ENCODE measurements around the gene PCED1B.

PCED1B gene

DNA sequence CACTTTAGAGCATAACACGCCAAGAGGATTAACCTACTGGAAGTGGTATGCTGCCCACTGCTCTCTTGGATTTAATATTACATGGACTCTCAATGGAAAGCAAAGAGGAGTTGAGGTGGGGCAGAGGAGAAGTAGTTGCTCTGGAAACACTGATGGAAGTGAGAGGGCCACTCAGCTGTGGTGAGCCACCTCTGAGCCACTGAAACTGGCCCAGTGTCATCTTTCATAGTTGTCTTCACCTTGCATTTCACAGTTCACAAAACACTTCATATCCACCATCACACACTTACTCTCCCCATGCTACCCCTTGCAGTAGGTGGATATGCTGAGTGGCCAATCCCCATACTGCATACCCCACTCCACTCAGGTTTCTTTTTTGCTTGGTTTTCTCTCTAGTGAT, 12.2 kb upstream of the PCED1B start:
- TF ChIP-seq, protein P1, sequence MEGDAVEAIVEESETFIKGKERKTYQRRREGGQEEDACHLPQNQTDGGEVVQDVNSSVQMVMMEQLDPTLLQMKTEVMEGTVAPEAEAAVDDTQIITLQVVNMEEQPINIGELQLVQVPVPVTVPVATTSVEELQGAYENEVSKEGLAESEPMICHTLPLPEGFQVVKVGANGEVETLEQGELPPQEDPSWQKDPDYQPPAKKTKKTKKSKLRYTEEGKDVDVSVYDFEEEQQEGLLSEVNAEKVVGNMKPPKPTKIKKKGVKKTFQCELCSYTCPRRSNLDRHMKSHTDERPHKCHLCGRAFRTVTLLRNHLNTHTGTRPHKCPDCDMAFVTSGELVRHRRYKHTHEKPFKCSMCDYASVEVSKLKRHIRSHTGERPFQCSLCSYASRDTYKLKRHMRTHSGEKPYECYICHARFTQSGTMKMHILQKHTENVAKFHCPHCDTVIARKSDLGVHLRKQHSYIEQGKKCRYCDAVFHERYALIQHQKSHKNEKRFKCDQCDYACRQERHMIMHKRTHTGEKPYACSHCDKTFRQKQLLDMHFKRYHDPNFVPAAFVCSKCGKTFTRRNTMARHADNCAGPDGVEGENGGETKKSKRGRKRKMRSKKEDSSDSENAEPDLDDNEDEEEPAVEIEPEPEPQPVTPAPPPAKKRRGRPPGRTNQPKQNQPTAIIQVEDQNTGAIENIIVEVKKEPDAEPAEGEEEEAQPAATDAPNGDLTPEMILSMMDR (IDR thresholded peaks at IDR 0.05; ENCODE audit: low read depth, low read length, missing control alignments) = no peak
- DNase-seq (ENCODE audit: extremely low read depth, low read depth) = no peak
- H3K4me3 ChIP-seq (replicated peaks; ENCODE audit: low read depth, low read length) = no peak overlapping the region

DNA sequence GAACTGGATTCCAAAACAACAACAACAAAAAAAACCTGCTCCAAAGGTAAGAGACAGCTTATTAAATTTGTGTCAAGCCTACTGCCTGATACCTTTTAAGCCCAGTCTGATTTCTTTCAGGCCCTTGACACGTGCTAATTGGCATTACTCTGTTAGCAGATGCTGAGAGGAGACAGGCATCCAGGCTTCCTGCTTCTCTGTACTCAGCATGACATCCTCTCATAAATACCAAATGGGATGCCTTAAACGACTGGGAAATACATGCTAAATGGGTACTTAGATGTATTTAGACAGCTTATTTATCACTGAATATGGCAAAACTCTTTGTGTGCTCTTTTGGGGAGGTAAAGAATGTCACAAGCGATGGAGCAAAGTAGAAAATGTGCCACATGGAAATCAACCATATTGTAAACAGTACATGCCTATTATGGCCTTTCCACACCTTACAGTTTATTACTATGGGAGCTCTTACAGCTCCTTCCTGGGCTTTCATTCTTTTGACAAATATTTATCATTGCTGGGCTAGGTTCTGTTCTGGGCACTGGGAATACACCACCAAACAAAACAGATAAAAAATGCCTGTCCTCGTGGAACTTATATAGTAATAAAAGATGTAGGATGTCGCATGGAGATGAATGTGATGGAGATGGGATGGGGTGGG, 11.5 kb upstream of the PCED1B start:
- TF ChIP-seq, protein P1 (IDR thresholded peaks at IDR 0.05; ENCODE audit: low read depth, low read length, missing control alignments) = no peak
- no peak for DNase-seq (ENCODE audit: extremely low read depth, low read depth)
- H3K4me3 ChIP-seq (replicated peaks; ENCODE audit: low read depth, low read length) = no peak overlapping the region

DNA sequence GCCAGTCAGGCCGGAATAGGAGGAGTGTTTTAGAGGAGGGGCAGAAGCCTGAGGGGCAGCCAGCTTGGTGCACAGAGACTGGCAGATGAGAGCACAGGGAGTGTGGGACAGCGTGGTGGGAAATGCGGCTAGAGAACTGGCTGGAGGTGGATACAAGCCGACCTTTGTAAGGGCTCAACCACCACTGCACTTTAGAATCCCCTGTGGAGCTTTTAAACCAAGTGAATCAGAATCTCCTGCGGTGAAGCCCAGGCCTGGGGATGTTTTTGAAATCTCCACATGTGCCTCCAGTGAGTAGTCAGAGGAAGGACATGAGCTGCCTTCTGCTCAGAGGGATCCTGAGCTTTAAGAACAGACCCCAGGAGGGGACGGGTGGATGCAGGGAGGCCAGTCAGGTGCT, 10.9 kb upstream of the PCED1B start:
- TF ChIP-seq, protein P1 (IDR thresholded peaks at IDR 0.05; ENCODE audit: low read depth, low read length, missing control alignments) = no peak
- no peak overlapping the region for H3K4me3 ChIP-seq (replicated peaks; ENCODE audit: low read depth, low read length)
- no peak for DNase-seq (ENCODE audit: extremely low read depth, low read depth)

DNA sequence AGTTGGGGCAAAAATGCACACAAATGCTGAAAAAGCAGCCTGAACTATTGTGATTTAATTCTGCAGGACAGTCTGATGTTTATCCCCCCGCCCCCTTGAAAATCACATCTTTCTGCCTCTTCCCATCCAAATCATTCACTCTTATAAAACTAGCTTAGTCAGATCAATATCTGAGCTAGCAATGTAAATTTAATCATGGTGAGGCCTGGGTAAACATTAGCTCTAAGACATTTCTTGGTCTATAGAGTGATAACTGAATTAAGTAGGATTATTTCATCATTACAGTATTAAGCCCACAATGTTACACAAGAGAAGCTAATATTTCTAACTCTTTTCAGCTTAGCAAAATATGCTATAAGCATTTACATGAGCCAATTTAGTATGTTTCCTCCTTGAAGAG, 9.1 kb upstream of the PCED1B start:
- TF ChIP-seq, protein P1 (IDR thresholded peaks at IDR 0.05; ENCODE audit: low read depth, low read length, missing control alignments) = no peak

DNA sequence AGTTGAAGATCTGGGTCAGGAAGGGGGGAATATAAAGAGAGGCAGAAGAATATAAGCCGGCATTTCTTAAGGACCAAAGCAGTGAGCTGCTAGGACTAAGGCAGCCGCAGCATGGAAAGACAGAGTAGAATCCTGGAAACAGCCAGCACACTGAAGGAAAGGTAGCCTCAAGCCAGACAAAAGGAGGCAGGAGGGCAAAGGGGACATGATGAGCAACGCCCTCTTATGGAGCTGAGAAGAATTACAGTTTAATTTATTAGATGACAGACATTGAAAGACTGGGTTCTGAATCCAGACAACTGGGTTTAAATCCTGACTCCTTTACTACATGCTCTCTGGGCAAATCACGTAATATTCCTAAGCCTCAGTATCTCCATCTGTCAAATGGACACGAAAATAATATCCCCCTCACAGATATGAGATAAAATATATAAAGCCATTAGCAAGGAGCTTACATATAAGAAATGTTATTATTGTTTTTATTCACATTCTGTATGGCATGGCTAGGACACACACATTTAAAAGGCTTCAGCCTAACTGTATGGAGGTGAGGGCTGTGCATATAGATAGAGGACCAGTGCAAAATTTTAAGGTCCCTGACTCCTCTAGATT, 8.1 kb upstream of the PCED1B start:
- no peak for DNase-seq (ENCODE audit: extremely low read depth, low read depth)
- TF ChIP-seq, protein P1 (IDR thresholded peaks at IDR 0.05; ENCODE audit: low read depth, low read length, missing control alignments) = peak; percentile 62
- H3K4me3 ChIP-seq (replicated peaks; ENCODE audit: low read depth, low read length) = no peak overlapping the region

More for the DNA sequence above, 9.1 kb upstream of the PCED1B start:
- no peak for DNase-seq (ENCODE audit: extremely low read depth, low read depth)
- H3K4me3 ChIP-seq (replicated peaks; ENCODE audit: low read depth, low read length) = no peak overlapping the region

DNA sequence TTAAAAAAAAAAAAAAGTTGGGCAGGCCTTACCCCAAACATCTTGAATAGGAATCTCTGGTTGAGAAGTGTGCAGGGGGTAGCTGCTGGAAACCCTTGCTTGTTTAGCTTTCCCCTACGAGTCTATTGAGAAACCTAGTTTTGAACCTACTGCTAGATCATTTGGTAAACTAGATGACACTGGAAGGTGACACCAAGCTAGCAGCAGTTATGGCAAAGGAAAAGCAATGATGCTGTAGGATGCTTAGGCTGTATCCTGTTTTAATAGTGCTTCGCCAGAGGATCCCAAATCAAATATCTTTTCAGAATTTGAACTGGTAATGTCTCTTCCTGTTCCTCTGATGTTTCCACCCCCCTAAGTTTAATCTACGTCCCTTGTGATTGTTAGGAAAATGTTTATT, 5.5 kb upstream of the PCED1B start:
- TF ChIP-seq, protein P1 (IDR thresholded peaks at IDR 0.05; ENCODE audit: low read depth, low read length, missing control alignments) = no peak
- no peak for DNase-seq (ENCODE audit: extremely low read depth, low read depth)
- no peak overlapping the region for H3K4me3 ChIP-seq (replicated peaks; ENCODE audit: low read depth, low read length)

Measured in HFF-Myc (cell line).